ENCODE measurements around the gene RAB8B. TPM values are rescaled to one million over a fixed set of nuclear protein-coding genes. Genes with fewer than 3 reads are reported as not detected.

RAB8B gene
- total and polyA plus RNA-seq, 2 experiments from 2014 or later, result 16.4 to 36.9 TPM

- Histone ChIP-seq H3K9me3 (ENCODE audit: low read depth) (no peaks in the 10 kb centered on the region), H3K27ac (no peak overlapping the region), H3K79me2 (peaks cover 58% of the 10 kb centered on the region), H3K9me2 (replicated peaks; ENCODE audit: insufficient read depth) (no peaks in the 10 kb centered on the region), H3K4me2 (no peak overlapping the region), H3K4me1 (ENCODE audit: insufficient read depth) (no peaks in the 10 kb centered on the region), H3K36me3 (replicated peaks; ENCODE audit: insufficient read depth, low read depth) (no peaks in the 10 kb centered on the region), H2AFZ (no peak overlapping the region), H4K20me1 (ENCODE audit: insufficient read depth, poor library complexity, severe bottlenecking) (no peaks in the 10 kb centered on the region), H3K27me3 (no peaks in the 10 kb centered on the region), H3K4me3 (no peak overlapping the region)
- DNase-seq (ENCODE audit: low spot score), result no peak
- 97% methylated on average over 1 of the region's 1 CpG for WGBS (ENCODE audit: low lambda C conversion rate, missing lambda C conversion rate)
- TF ChIP-seq EZH2 (IDR thresholded peaks at IDR 0.05; ENCODE audit: borderline replicate concordance), result no peak
Observed at GRCh38 chr15:63241316-63241715, 51.9 kb downstream of the RAB8B start.

DNA sequence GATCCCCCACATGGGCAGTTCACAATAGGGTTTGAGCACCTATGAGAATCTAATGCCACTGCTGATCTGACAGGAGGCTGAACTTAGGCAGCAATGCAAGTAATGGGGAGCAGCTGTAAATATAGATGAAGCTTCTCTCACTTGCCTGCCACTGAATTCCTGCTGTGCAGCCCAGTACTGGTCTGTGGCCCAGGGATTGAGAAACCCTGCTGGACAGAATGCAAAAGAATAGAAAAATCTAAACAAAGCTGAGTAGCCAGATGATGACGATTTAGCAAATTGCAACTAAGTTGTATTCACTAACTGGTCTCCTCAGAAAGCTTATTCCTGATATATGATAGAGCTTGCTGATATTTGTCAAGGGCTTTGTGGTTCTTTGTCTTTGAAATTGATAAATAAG lies 53.7 kb downstream of the RAB8B start:
- no peak overlapping the region for H3K4me2 ChIP-seq
- no peaks in the 10 kb centered on the region for H3K27me3 ChIP-seq
- no peak for DNase-seq (ENCODE audit: low spot score)
- H4K20me1 ChIP-seq (ENCODE audit: insufficient read depth, poor library complexity, severe bottlenecking), result no peaks in the 10 kb centered on the region
- H3K9me2 ChIP-seq (replicated peaks; ENCODE audit: insufficient read depth), result no peaks in the 10 kb centered on the region
- H2AFZ ChIP-seq, result no peak overlapping the region
- no peaks in the 10 kb centered on the region for H3K9me3 ChIP-seq (ENCODE audit: low read depth)
- no peak overlapping the region for H3K27ac ChIP-seq
- H3K4me1 ChIP-seq (ENCODE audit: insufficient read depth), result peaks cover 6% of the 10 kb centered on the region
- H3K4me3 ChIP-seq, result no peak overlapping the region
- WGBS (ENCODE audit: low lambda C conversion rate, missing lambda C conversion rate), result 100% methylated on average over 1 of the region's 1 CpG
- peaks cover 42% of the 10 kb centered on the region for H3K79me2 ChIP-seq
- no peaks in the 10 kb centered on the region for H3K36me3 ChIP-seq (replicated peaks; ENCODE audit: insufficient read depth, low read depth)
- TF ChIP-seq, protein P1, sequence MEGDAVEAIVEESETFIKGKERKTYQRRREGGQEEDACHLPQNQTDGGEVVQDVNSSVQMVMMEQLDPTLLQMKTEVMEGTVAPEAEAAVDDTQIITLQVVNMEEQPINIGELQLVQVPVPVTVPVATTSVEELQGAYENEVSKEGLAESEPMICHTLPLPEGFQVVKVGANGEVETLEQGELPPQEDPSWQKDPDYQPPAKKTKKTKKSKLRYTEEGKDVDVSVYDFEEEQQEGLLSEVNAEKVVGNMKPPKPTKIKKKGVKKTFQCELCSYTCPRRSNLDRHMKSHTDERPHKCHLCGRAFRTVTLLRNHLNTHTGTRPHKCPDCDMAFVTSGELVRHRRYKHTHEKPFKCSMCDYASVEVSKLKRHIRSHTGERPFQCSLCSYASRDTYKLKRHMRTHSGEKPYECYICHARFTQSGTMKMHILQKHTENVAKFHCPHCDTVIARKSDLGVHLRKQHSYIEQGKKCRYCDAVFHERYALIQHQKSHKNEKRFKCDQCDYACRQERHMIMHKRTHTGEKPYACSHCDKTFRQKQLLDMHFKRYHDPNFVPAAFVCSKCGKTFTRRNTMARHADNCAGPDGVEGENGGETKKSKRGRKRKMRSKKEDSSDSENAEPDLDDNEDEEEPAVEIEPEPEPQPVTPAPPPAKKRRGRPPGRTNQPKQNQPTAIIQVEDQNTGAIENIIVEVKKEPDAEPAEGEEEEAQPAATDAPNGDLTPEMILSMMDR (IDR thresholded peaks at IDR 0.05; ENCODE audit: poor library complexity), result no peak
- TF ChIP-seq EZH2phosphoT487 (IDR thresholded peaks at IDR 0.05; ENCODE audit: low read depth, severe bottlenecking, unreplicated experiment), result no peak
- no peak for TF ChIP-seq EZH2 (IDR thresholded peaks at IDR 0.05; ENCODE audit: borderline replicate concordance)

DNA sequence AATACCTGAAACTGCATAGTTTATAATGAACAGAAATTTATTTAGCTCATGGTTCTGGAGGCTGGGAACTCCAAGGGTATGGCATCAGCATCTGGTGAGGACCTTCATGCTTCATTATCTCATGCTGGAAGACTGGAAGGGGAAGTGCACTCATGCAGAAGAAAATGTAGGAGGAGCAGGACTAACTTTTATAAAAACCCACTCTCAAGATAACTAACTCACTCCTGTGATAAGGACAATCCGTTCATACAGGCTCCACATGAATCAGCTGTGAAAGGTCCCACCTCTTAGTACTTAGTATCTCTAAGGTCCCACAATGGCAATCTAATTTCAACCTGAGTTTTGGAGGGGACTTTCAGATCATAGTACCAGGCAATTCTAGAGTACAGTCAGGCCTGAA lies 54.4 kb downstream of the RAB8B start:
- Histone ChIP-seq H3K9me3 (ENCODE audit: low read depth) (no peaks in the 10 kb centered on the region), H3K79me2 (peaks cover 37% of the 10 kb centered on the region), H3K27me3 (no peaks in the 10 kb centered on the region), H3K27ac (no peak overlapping the region), H4K20me1 (ENCODE audit: insufficient read depth, poor library complexity, severe bottlenecking) (no peaks in the 10 kb centered on the region), H3K4me2 (no peak overlapping the region), H3K4me3 (no peak overlapping the region), H2AFZ (no peak overlapping the region), H3K36me3 (replicated peaks; ENCODE audit: insufficient read depth, low read depth) (no peaks in the 10 kb centered on the region), H3K4me1 (ENCODE audit: insufficient read depth) (peaks cover 9% of the 10 kb centered on the region), H3K9me2 (replicated peaks; ENCODE audit: insufficient read depth) (no peaks in the 10 kb centered on the region)
- 70% methylated on average over 1 of the region's 1 CpG for WGBS (ENCODE audit: low lambda C conversion rate, missing lambda C conversion rate)
- TF ChIP-seq EZH2 (IDR thresholded peaks at IDR 0.05; ENCODE audit: borderline replicate concordance) (no peak), EZH2phosphoT487 (IDR thresholded peaks at IDR 0.05; ENCODE audit: low read depth, severe bottlenecking, unreplicated experiment) (no peak)
- TF ChIP-seq, protein P1 (IDR thresholded peaks at IDR 0.05; ENCODE audit: poor library complexity), result no peak
- DNase-seq (ENCODE audit: low spot score), result no peak

- no peaks in the 10 kb centered on the region for H3K9me2 ChIP-seq (replicated peaks; ENCODE audit: insufficient read depth)
- DNase-seq (ENCODE audit: low spot score), result no peak
- no peak overlapping the region for H3K4me2 ChIP-seq
- peak overlapping the region; percentile 29 for H3K27ac ChIP-seq
- WGBS (ENCODE audit: low lambda C conversion rate, missing lambda C conversion rate), result 76% methylated on average over 4 of the region's 4 CpGs
- no peaks in the 10 kb centered on the region for H3K27me3 ChIP-seq
- H3K4me3 ChIP-seq, result no peak overlapping the region
- no peak overlapping the region for H2AFZ ChIP-seq
- no peak for TF ChIP-seq EZH2 (IDR thresholded peaks at IDR 0.05; ENCODE audit: borderline replicate concordance)
- no peak for TF ChIP-seq EZH2phosphoT487 (IDR thresholded peaks at IDR 0.05; ENCODE audit: low read depth, severe bottlenecking, unreplicated experiment)
- TF ChIP-seq, protein P1 (IDR thresholded peaks at IDR 0.05; ENCODE audit: poor library complexity), result no peak
- peaks cover 33% of the 10 kb centered on the region for H3K79me2 ChIP-seq
- H3K36me3 ChIP-seq (replicated peaks; ENCODE audit: insufficient read depth, low read depth), result no peaks in the 10 kb centered on the region
- no peaks in the 10 kb centered on the region for H3K9me3 ChIP-seq (ENCODE audit: low read depth)
- peaks cover 10% of the 10 kb centered on the region for H3K4me1 ChIP-seq (ENCODE audit: insufficient read depth)
- H4K20me1 ChIP-seq (ENCODE audit: insufficient read depth, poor library complexity, severe bottlenecking), result no peaks in the 10 kb centered on the region
Observed at GRCh38 chr15:63244399-63244798, 55.0 kb downstream of the RAB8B start.
